Panc1 (cell line): ENCODE results near the gene TIAM2. TPM values are rescaled to one million over a fixed set of nuclear protein-coding genes. Genes with fewer than 3 reads are reported as not detected.
A peak's percentile ranks its signal among the peaks of the same experiment; 100 is the strongest.

Experiments
- ATAC-seq: fragments of 200-7000 bp; cut with Tn5 transposase; 2 replicates; pipeline ENCODE4 v1.9.1; 2020; ENCODE audit warnings: mild to moderate bottlenecking, moderate library complexity
- BruUV-seq: library from RNA; stranded (reverse); fragments of 400-500 nt; replicated peaks from 2 replicates; lab custom pipeline; 2021; lab: Mats Ljungman, UMichigan
- CTCF ChIA-PET: fragments of 300-600 bp; sonication (Branson Sonifier 250); formaldehyde crosslinking; loops from one replicate; lab custom pipeline; 2022; ENCODE audit warnings: antibody characterized with exemption; lab: Charles Lee
- POLR2A ChIA-PET: fragments of 300-600 bp; sonication (Branson Sonifier 250); formaldehyde crosslinking; loops from one replicate; lab custom pipeline; 2022; ENCODE audit warnings: antibody characterized with exemption; lab: Charles Lee
- DNase-seq: peaks from one replicate; pipeline ENCODE4 v3.0.0-alpha.2; 2010; ENCODE audit warnings: low read depth, low spot score
- H3K27ac ChIP-seq: 2 replicates; pipeline ENCODE4 v1.5.1; 2011; ENCODE audit warnings: mild to moderate bottlenecking, low read length, inconsistent platforms
- H3K27me3 ChIP-seq: fragments of 200-500 bp; sonication (Bioruptor generic); 2 replicates; pipeline ENCODE4 v1.6.0; 2014; ENCODE audit warnings: low read length, inconsistent platforms; ENCODE audit not compliant: control insufficient read depth, insufficient read depth
- H3K36me3 ChIP-seq: fragments of 200-500 bp; sonication (Bioruptor generic); 2 replicates; pipeline ENCODE4 v1.5.1; 2014; ENCODE audit warnings: inconsistent platforms, mild to moderate bottlenecking, low read length, moderate library complexity; ENCODE audit not compliant: control insufficient read depth, insufficient read depth
- H3K4me1 ChIP-seq: 2 replicates; pipeline ENCODE4 v1.5.1; 2011; ENCODE audit warnings: inconsistent platforms, mild to moderate bottlenecking, low read length, moderate library complexity; ENCODE audit not compliant: control insufficient read depth, insufficient read depth
- H3K4me3 ChIP-seq, 2 experiments: 2 replicates each; pipeline ENCODE4 v1.5.1; 2011 to 2012; ENCODE audit warnings: low read depth in 2 of 2, low read length in 2 of 2, mild to moderate bottlenecking in 2 of 2, inconsistent platforms in 1 of 2, moderate library complexity in 1 of 2
- H3K9me3 ChIP-seq: fragments of 200-500 bp; sonication (Bioruptor generic); 2 replicates; pipeline ENCODE4 v1.5.1; 2014; ENCODE audit warnings: low read depth, mild to moderate bottlenecking, inconsistent platforms, low read length, moderate library complexity; ENCODE audit not compliant: control insufficient read depth, insufficient read depth
- CTCF ChIP-seq: fragments of 450-650 bp; IDR thresholded peaks from 2 replicates; pipeline ENCODE4 v1.5.1; 2017; ENCODE audit warnings: mild to moderate bottlenecking
- POLR2AphosphoS5 ChIP-seq: IDR thresholded peaks from 2 replicates; pipeline ENCODE4 v1.6.1; 2012; ENCODE audit warnings: mild to moderate bottlenecking, low read depth, low read length, moderate library complexity
- REST ChIP-seq, 2 experiments: IDR thresholded peaks; 2 replicates each; pipeline ENCODE4 v1.6.1; 2011 to 2012; ENCODE audit warnings: low read depth in 2 of 2, control low read depth in 1 of 2, low read length in 1 of 2, mild to moderate bottlenecking in 1 of 2, moderate library complexity in 1 of 2; ENCODE audit not compliant: insufficient read depth in 1 of 2
- SIN3A ChIP-seq: IDR thresholded peaks from 2 replicates; pipeline ENCODE4 v1.6.1; 2012; ENCODE audit warnings: low read depth, mild to moderate bottlenecking, low read length, moderate library complexity, borderline replicate concordance; ENCODE audit not compliant: insufficient read depth
- TCF7L2 ChIP-seq: IDR thresholded peaks from 2 replicates; pipeline ENCODE4 v1.6.1; 2011; ENCODE audit warnings: mild to moderate bottlenecking, low read depth, low read length, inconsistent platforms
- in situ Hi-C: cut with HindIII; loops from 2 replicates; pipeline ENCODE4 v1.10.0; 2016; ENCODE audit warnings: low sequenced_read_pairs, low pct_unique_long_range_greater_than_20kb
- intact Hi-C: fragments of 100-400 bp; cut with micrococcal nuclease; formaldehyde crosslinking; loops from one replicate; pipeline ENCODE4 v1.10.0; 2022; ENCODE audit not compliant: unreplicated experiment
- total RNA-seq: library from RNA; stranded (reverse); gene quantifications from one replicate; pipeline ENCODE4 v1.2.1, GENCODE V29; 2021; ENCODE audit not compliant: unreplicated experiment

Gene TIAM2
- total RNA-seq, 1 experiment from 2014 or later = 14.9 TPM

GRCh38 chr6:155193526-155193925 lies 198.4 kb downstream of the TIAM2 start:
- Histone ChIP-seq H3K36me3 (no peaks in the 10 kb centered on the region), H3K9me3 (no peaks in the 10 kb centered on the region), H3K27ac (peak overlapping the region; percentile 96), H3K4me1 (peaks cover 27% of the 10 kb centered on the region), H3K27me3 (no peaks in the 10 kb centered on the region), H3K4me3 (no peak overlapping the region)
- DNase-seq (no peak), ATAC-seq (no peak)
- ChIA-PET CTCF (no interaction called here), POLR2A (no interaction called here)
- in situ Hi-C loops = no loop called here
- no peak for TF ChIP-seq REST (IDR thresholded peaks at IDR 0.05; ENCODE audit: insufficient read depth in 1 of 2, low read depth in 2 of 2, low read length in 1 of 2)
- no peak for TF ChIP-seq POLR2AphosphoS5
- no peak for TF ChIP-seq TCF7L2
- no peak for TF ChIP-seq CTCF
- no peak for TF ChIP-seq SIN3A
- intact Hi-C loops = no loop called here
- BruUV-seq = no TSS peak

- intact Hi-C loops (no loop called here), in situ Hi-C loops (no loop called here)
- no peak for TF ChIP-seq TCF7L2
- TF ChIP-seq CTCF = no peak
- no peak for TF ChIP-seq REST (IDR thresholded peaks at IDR 0.05; ENCODE audit: insufficient read depth in 1 of 2, low read depth in 2 of 2, low read length in 1 of 2)
- TF ChIP-seq POLR2AphosphoS5 = no peak
- no peak for TF ChIP-seq SIN3A
- Histone ChIP-seq H3K27me3 (no peaks in the 10 kb centered on the region), H3K4me1 (peaks cover 18% of the 10 kb centered on the region), H3K36me3 (no peaks in the 10 kb centered on the region), H3K4me3 (no peak overlapping the region), H3K27ac (peak overlapping the region; percentile 96; the same call in 1 of the 2 replicates), H3K9me3 (no peaks in the 10 kb centered on the region)
- BruUV-seq = no TSS peak
- POLR2A ChIA-PET = no interaction called here
- CTCF ChIA-PET = no interaction called here
- DNase-seq (no peak), ATAC-seq (peak; percentile 55; the same call in 1 of the 2 replicates)
Measured at GRCh38 chr6:155194399-155194798, 199.3 kb downstream of the TIAM2 start.
